Forelimb muscle (tissue), 1 donor: ENCODE results near the gene BCAR1. TPM values are rescaled to one million over a fixed set of nuclear protein-coding genes. Genes with fewer than 3 reads are reported as not detected.
"Not testable (repeated sequence)": the region's sequence is repeated elsewhere in the genome, so short reads cannot be mapped to it uniquely, and the experiment has no call there.

Experiments used
- DNase-seq: peaks from one replicate; pipeline ENCODE4 v3.0.0-alpha.2; 2013; ENCODE audit warnings: low read depth
- polyA plus RNA-seq: library from polyadenylated mRNA; unstranded; fragments of 120-200 nt; gene quantifications from one replicate; pipeline ENCODE4 v1.2.1, GENCODE V29; 2013; ENCODE audit not compliant: insufficient read length

The BCAR1 gene
- 58.6 TPM for polyA plus RNA-seq

GRCh38 chr16:75251280-75252048, at the start of gene BCAR1:
Gene BCAR1 (minus strand): TSS chr16:75251624. CDS start chr16:75251482, 142 bp downstream.
- no peak for DNase-seq

GRCh38 chr16:75298267-75298666, 46.8 kb upstream of the BCAR1 start:
- no peak for DNase-seq

- no peak for DNase-seq
Observed at GRCh38 chr16:75296606-75297005, 45.2 kb upstream of the BCAR1 start.

- DNase-seq: no peak
Observed at GRCh38 chr16:75294773-75295459, 43.5 kb upstream of the BCAR1 start.

GRCh38 chr16:75293772-75294171, 42.3 kb upstream of the BCAR1 start:
- no peak for DNase-seq

GRCh38 chr16:75293173-75293572, 41.7 kb upstream of the BCAR1 start:
- DNase-seq: no peak

- DNase-seq: no peak
Observed at GRCh38 chr16:75292691-75293090, 41.3 kb upstream of the BCAR1 start.

GRCh38 chr16:75289189-75289588, 37.8 kb upstream of the BCAR1 start:
- no peak for DNase-seq

- DNase-seq: no peak
Observed at GRCh38 chr16:75288596-75289120, 37.2 kb upstream of the BCAR1 start.

- DNase-seq: no peak
Observed at GRCh38 chr16:75288181-75288580, 36.8 kb upstream of the BCAR1 start.

GRCh38 chr16:75287708-75288107, 36.3 kb upstream of the BCAR1 start:
- no peak for DNase-seq

- no peak for DNase-seq
Observed at GRCh38 chr16:75286389-75286788, 35.0 kb upstream of the BCAR1 start.

GRCh38 chr16:75282466-75283281, 31.2 kb upstream of the BCAR1 start:
- DNase-seq: no peak

- DNase-seq: no peak
Observed at GRCh38 chr16:75281826-75282225, 30.4 kb upstream of the BCAR1 start.

GRCh38 chr16:75281009-75281408, 29.6 kb upstream of the BCAR1 start:
- DNase-seq: not testable (repeated sequence)

- no peak for DNase-seq
Observed at GRCh38 chr16:75280331-75280804, 28.9 kb upstream of the BCAR1 start.

GRCh38 chr16:75279305-75279704, 27.9 kb upstream of the BCAR1 start:
- no peak for DNase-seq

- no peak for DNase-seq
Observed at GRCh38 chr16:75273054-75273925, 21.9 kb upstream of the BCAR1 start.

GRCh38 chr16:75272629-75273028, 21.2 kb upstream of the BCAR1 start:
- DNase-seq: not testable (repeated sequence)

GRCh38 chr16:75272097-75272551, 20.7 kb upstream of the BCAR1 start:
- DNase-seq: no peak
